IMR-90 (cell line): Measurements from ENCODE around the gene MRTFA. TPM values are rescaled to one million over a fixed set of nuclear protein-coding genes. Genes with fewer than 3 reads are reported as not detected.

Experiments used
- ATAC-seq: fragments of 200-7000 bp; cut with Tn5 transposase; 2 replicates; pipeline ENCODE4 v1.9.1; 2020; ENCODE audit warnings: low read depth, mild to moderate bottlenecking, moderate library complexity
- BruUV-seq: library from RNA; stranded (reverse); fragments of 400-500 nt; replicated peaks from 2 replicates; lab custom pipeline; 2021; lab: Mats Ljungman, UMichigan
- CTCF ChIA-PET: fragments of 300-600 bp; formaldehyde crosslinking; extraction: SDS; loops from one replicate; lab custom pipeline; 2021; ENCODE audit warnings: antibody characterized with exemption; lab: Yijun Ruan, JAX
- POLR2A ChIA-PET: fragments of 300-600 bp; sonication (Branson Sonifier 250); formaldehyde crosslinking; loops from one replicate; lab custom pipeline; 2022; ENCODE audit warnings: antibody characterized with exemption; ENCODE audit not compliant: unreplicated experiment; lab: Charles Lee
- DNase-seq: peaks from one replicate; pipeline ENCODE4 v3.0.0; 2013
- H2AFZ ChIP-seq: replicated peaks from 2 replicates; pipeline ENCODE3; 2013; ENCODE audit warnings: low read length, mild to moderate bottlenecking; ENCODE audit not compliant: poor library complexity
- H2AK5ac ChIP-seq: 2 replicates; pipeline ENCODE4 v1.6.1; 2013; ENCODE audit warnings: low read depth, low read length, inconsistent platforms
- H2AK9ac ChIP-seq: replicated peaks from 2 replicates; pipeline ENCODE3; 2013; ENCODE audit warnings: mild to moderate bottlenecking, low read depth, low read length, moderate library complexity; ENCODE audit not compliant: poor library complexity
- H2BK120ac ChIP-seq: 2 replicates; pipeline ENCODE4 v1.6.1; 2013; ENCODE audit warnings: low read depth, low read length, inconsistent platforms
- H2BK15ac ChIP-seq: 3 replicates; pipeline ENCODE4 v1.6.1; 2013; ENCODE audit warnings: low read depth, low read length, inconsistent platforms
- H2BK20ac ChIP-seq: 2 replicates; pipeline ENCODE4 v1.6.1; 2013; ENCODE audit warnings: low read depth, mild to moderate bottlenecking, inconsistent platforms, low read length, moderate library complexity
- H2BK5ac ChIP-seq: 2 replicates; pipeline ENCODE4 v1.6.1; 2013; ENCODE audit warnings: mild to moderate bottlenecking, low read depth, low read length, inconsistent platforms; ENCODE audit not compliant: poor library complexity, severe bottlenecking
- H3K14ac ChIP-seq: replicated peaks from 2 replicates; pipeline ENCODE4 v1.6.1; 2013; ENCODE audit warnings: low read depth, low read length, inconsistent platforms
- H3K18ac ChIP-seq: 2 replicates; pipeline ENCODE4 v1.6.1; 2013; ENCODE audit warnings: low read depth, low read length, control low read depth
- H3K23ac ChIP-seq: 2 replicates; pipeline ENCODE4 v1.6.1; 2013; ENCODE audit warnings: low read depth, low read length, inconsistent platforms
- H3K27ac ChIP-seq: 2 replicates; pipeline ENCODE4 v1.5.1; 2013; ENCODE audit warnings: mild to moderate bottlenecking, control low read depth, low read length; ENCODE audit not compliant: insufficient read depth
- H3K27me3 ChIP-seq: 2 replicates; pipeline ENCODE4 v1.6.1; 2013; ENCODE audit warnings: low read length; ENCODE audit not compliant: control insufficient read depth, insufficient read depth
- H3K36me3 ChIP-seq: 2 replicates; pipeline ENCODE4 v1.6.1; 2013; ENCODE audit warnings: low read length, mixed read lengths; ENCODE audit not compliant: control insufficient read depth, insufficient read depth
- H3K4ac ChIP-seq: 2 replicates; pipeline ENCODE4 v1.6.1; 2013; ENCODE audit warnings: low read depth, low read length, inconsistent platforms
- H3K4me1 ChIP-seq: 2 replicates; pipeline ENCODE4 v1.6.1; 2013; ENCODE audit warnings: low read length, mixed read lengths; ENCODE audit not compliant: control insufficient read depth, insufficient read depth
- H3K4me2 ChIP-seq: 2 replicates; pipeline ENCODE4 v1.6.1; 2013; ENCODE audit warnings: low read depth, mild to moderate bottlenecking, control low read depth, low read length, moderate library complexity
- H3K4me3 ChIP-seq: 2 replicates; pipeline ENCODE4 v1.5.1; 2013; ENCODE audit warnings: low read depth, mild to moderate bottlenecking, control low read depth, low read length, moderate library complexity; ENCODE audit not compliant: insufficient read depth
- H3K56ac ChIP-seq: 2 replicates; pipeline ENCODE4 v1.6.1; 2013; ENCODE audit warnings: low read length, inconsistent platforms; ENCODE audit not compliant: insufficient read depth; ENCODE audit errors: extremely low read depth
- H3K79me1 ChIP-seq, 2 experiments: 2 replicates each; pipeline ENCODE4 v1.6.1; 2013; ENCODE audit warnings: low read length in 2 of 2, inconsistent platforms in 1 of 2, low read depth in 1 of 2
- H3K9ac ChIP-seq: 2 replicates; pipeline ENCODE4 v1.6.1; 2013; ENCODE audit warnings: low read depth, low read length, control low read depth
- H3K9me1 ChIP-seq: 2 replicates; pipeline ENCODE4 v1.6.1; 2013; ENCODE audit warnings: low read length, inconsistent platforms; ENCODE audit not compliant: insufficient read depth
- H3K9me3 ChIP-seq: 2 replicates; pipeline ENCODE4 v1.6.1; 2013; ENCODE audit warnings: low read length; ENCODE audit not compliant: control insufficient read depth, insufficient read depth
- H4K20me1 ChIP-seq: 2 replicates; pipeline ENCODE4 v1.6.1; 2013; ENCODE audit warnings: low read length, inconsistent platforms; ENCODE audit not compliant: insufficient read depth
- H4K5ac ChIP-seq: 2 replicates; pipeline ENCODE4 v1.6.1; 2013; ENCODE audit warnings: mild to moderate bottlenecking, low read depth, low read length, control low read depth
- H4K8ac ChIP-seq, 2 experiments: 2 replicates each; pipeline ENCODE4 v1.6.1; 2013; ENCODE audit warnings: low read depth in 2 of 2, low read length in 2 of 2, control low read depth in 1 of 2, inconsistent platforms in 1 of 2
- H4K91ac ChIP-seq: 2 replicates; pipeline ENCODE4 v1.6.1; 2013; ENCODE audit warnings: low read depth, low read length, inconsistent platforms; ENCODE audit not compliant: insufficient read depth
- BHLHE40 ChIP-seq: fragments of 150-350 bp; IDR thresholded peaks from 2 replicates; pipeline ENCODE4 v1.6.1; 2016; ENCODE audit warnings: mild to moderate bottlenecking, low read depth, low read length
- CEBPB ChIP-seq: IDR thresholded peaks from 2 replicates; pipeline ENCODE4 v1.6.1; 2012; ENCODE audit warnings: low read depth, low read length, improper control_type of control experiment
- CHD1 ChIP-seq: IDR thresholded peaks from 2 replicates; pipeline ENCODE4 v1.6.1; 2012; ENCODE audit warnings: low read depth, low read length, improper control_type of control experiment
- CTCF ChIP-seq: conservative IDR thresholded peaks from 2 replicates; pipeline ENCODE4 v1.5.1; 2012; ENCODE audit warnings: mild to moderate bottlenecking, low read depth, low read length, improper control_type of control experiment
- MAFK ChIP-seq: IDR thresholded peaks from 2 replicates; pipeline ENCODE4 v1.6.1; 2012; ENCODE audit warnings: low read depth, low read length, improper control_type of control experiment
- MAZ ChIP-seq: IDR thresholded peaks from 2 replicates; pipeline ENCODE4 v1.6.1; 2012; ENCODE audit warnings: low read depth, mild to moderate bottlenecking, low read length, improper control_type of control experiment, moderate library complexity, borderline replicate concordance
- NFE2L2 ChIP-seq: fragments of 150-350 bp; IDR thresholded peaks from 2 replicates; pipeline ENCODE4 v1.6.1; 2016; ENCODE audit warnings: low read depth, mild to moderate bottlenecking, low read length
- POLR2A ChIP-seq: IDR thresholded peaks from 2 replicates; pipeline ENCODE4 v1.6.1; 2012; ENCODE audit warnings: mild to moderate bottlenecking, low read depth, low read length
- RAD21 ChIP-seq: IDR thresholded peaks from 2 replicates; pipeline ENCODE4 v1.6.1; 2012; ENCODE audit warnings: low read length, improper control_type of control experiment
- RCOR1 ChIP-seq: IDR thresholded peaks from 2 replicates; pipeline ENCODE4 v1.6.1; 2012; ENCODE audit warnings: mild to moderate bottlenecking, low read length, improper control_type of control experiment; ENCODE audit not compliant: insufficient replicate concordance
- RFX5 ChIP-seq: IDR thresholded peaks from 2 replicates; pipeline ENCODE4 v1.8.0; 2012; ENCODE audit warnings: low read depth, mild to moderate bottlenecking, low read length, moderate library complexity
- SMC3 ChIP-seq: fragments of 150-350 bp; IDR thresholded peaks from 2 replicates; pipeline ENCODE4 v1.6.1; 2016; ENCODE audit warnings: low read depth, mild to moderate bottlenecking, antibody characterized with exemption, low read length, moderate library complexity
- WGBS, 2 experiments: methylation state at CpG; one replicate each; pipeline versions ENCODE4 v1.1.5 to v1.1.7; 2013; ENCODE audit warnings: missing lambda C conversion rate in 2 of 2; ENCODE audit not compliant: insufficient read length in 1 of 2; ENCODE audit errors: extremely low coverage in 2 of 2; 5-methylcytosine and 5-hydroxymethylcytosine counted together
- dilution Hi-C: fragments of 300-500 bp; cut with HindIII; formaldehyde crosslinking; loops from one replicate; pipeline ENCODE4 v1.14.3; 2018; ENCODE audit warnings: low sequenced_read_pairs; ENCODE audit not compliant: unreplicated experiment
- in situ Hi-C: fragments of 300-500 bp; cut with MboI; formaldehyde crosslinking; loops from 3 replicates; pipeline ENCODE4 v1.14.3; 2019; ENCODE audit warnings: low sequenced_read_pairs, inconsistent platforms, mixed read lengths
- intact Hi-C: fragments of 100-400 bp; cut with micrococcal nuclease; formaldehyde crosslinking; loops from 2 replicates; pipeline ENCODE4 v1.10.0; 2022
- polyA plus RNA-seq, 3 experiments: library from polyadenylated mRNA; depleted of rRNA; stranded (reverse); fragments of >200 nt; gene quantifications; 2 replicates each; pipeline ENCODE4 v1.2.3, GENCODE V29; 2012; ENCODE audit warnings: low replicate concordance in 1 of 3
- total RNA-seq: library from RNA; depleted of rRNA; stranded (reverse); fragments of >200 nt; gene quantifications from 2 replicates; pipeline ENCODE4 v1.2.3, GENCODE V29; 2012
- TF ChIP-seq, protein P1 (sequence below): fragments of 150-350 bp; IDR thresholded peaks from 2 replicates; pipeline ENCODE4 v1.6.1; 2016; ENCODE audit warnings: low read depth, mild to moderate bottlenecking, low read length, moderate library complexity, borderline replicate concordance

MRTFA gene
- total and polyA plus RNA-seq, 2 of the 4 experiments (the other 2 are of a cell fraction): 12.5 to 17.2 TPM

DNA sequence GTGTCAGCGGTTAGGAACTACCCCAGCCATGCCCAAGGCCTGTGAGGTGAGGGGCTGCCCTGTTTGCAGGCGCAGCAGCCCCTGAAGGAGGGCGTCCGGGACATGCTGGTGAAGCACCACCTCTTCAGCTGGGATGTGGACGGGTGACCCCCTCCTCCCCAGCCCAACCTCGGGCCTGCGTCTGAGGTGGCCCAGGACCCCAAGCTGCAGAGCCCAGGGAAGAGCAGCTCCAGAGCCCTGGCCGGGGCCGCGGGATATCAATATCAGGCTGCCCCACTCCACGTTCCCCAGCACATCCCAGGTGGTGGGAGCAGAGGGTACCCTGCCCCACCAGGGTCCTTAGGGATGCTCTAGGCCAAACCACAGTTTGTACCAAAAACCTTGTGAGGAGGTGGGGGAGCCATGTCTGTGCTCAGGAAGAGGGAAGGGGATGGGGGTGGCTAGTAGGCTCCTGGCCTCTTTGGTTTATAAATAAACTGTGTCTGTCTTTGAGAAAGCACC, 226.9 kb downstream of the MRTFA start:
- H2BK20ac ChIP-seq: no peak overlapping the region
- H3K9me3 ChIP-seq: no peaks in the 10 kb centered on the region
- dilution Hi-C loops (no loop called here), in situ Hi-C loops (no loop called here), intact Hi-C loops (no loop called here)
- H2AK9ac ChIP-seq: no peak overlapping the region
- no peak overlapping the region for H4K8ac ChIP-seq
- no peak overlapping the region for H3K27ac ChIP-seq
- no peak overlapping the region for H3K4me2 ChIP-seq
- H3K9me1 ChIP-seq: peaks cover 9% of the 10 kb centered on the region; the same call in 1 of the 2 replicates
- no peak overlapping the region for H3K14ac ChIP-seq
- H2AFZ ChIP-seq: no peak overlapping the region
- H3K79me1 ChIP-seq: peaks cover 14 to 45% of the 10 kb centered on the region in 2 experiments
- DNase-seq (no peak), ATAC-seq (no peak)
- no peak overlapping the region for H3K4me3 ChIP-seq
- H2BK15ac ChIP-seq: no peak overlapping the region
- CTCF ChIA-PET: no interaction called here
- no peak overlapping the region for H3K23ac ChIP-seq
- H4K5ac ChIP-seq: no peak overlapping the region
- no peaks in the 10 kb centered on the region for H3K27me3 ChIP-seq
- no peak overlapping the region for H2BK5ac ChIP-seq
- H4K20me1 ChIP-seq: peaks cover 23% of the 10 kb centered on the region
- no peak overlapping the region for H3K56ac ChIP-seq
- peaks cover 71% of the 10 kb centered on the region for H3K36me3 ChIP-seq
- H2BK120ac ChIP-seq: no peak overlapping the region
- BruUV-seq: no TSS peak
- H3K4me1 ChIP-seq: peaks cover 3% of the 10 kb centered on the region; the same call in 1 of the 2 replicates
- no peak overlapping the region for H3K9ac ChIP-seq
- H3K18ac ChIP-seq: no peak overlapping the region
- TF ChIP-seq SMC3: no peak
- no peak for TF ChIP-seq BHLHE40
- no peak for TF ChIP-seq MAZ
- TF ChIP-seq RAD21: no peak
- no peak for TF ChIP-seq NFE2L2
- TF ChIP-seq, protein P1, sequence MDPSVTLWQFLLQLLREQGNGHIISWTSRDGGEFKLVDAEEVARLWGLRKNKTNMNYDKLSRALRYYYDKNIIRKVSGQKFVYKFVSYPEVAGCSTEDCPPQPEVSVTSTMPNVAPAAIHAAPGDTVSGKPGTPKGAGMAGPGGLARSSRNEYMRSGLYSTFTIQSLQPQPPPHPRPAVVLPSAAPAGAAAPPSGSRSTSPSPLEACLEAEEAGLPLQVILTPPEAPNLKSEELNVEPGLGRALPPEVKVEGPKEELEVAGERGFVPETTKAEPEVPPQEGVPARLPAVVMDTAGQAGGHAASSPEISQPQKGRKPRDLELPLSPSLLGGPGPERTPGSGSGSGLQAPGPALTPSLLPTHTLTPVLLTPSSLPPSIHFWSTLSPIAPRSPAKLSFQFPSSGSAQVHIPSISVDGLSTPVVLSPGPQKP: no peak
- no peak for TF ChIP-seq RCOR1
- TF ChIP-seq RFX5: no peak
- TF ChIP-seq CEBPB: no peak
- no peak for TF ChIP-seq CHD1
- no peak for TF ChIP-seq CTCF
- TF ChIP-seq POLR2A: no peak
- TF ChIP-seq MAFK: no peak
- no peak overlapping the region for H2AK5ac ChIP-seq
- no peak overlapping the region for H3K4ac ChIP-seq
- POLR2A ChIA-PET: no interaction called here
- WGBS, 2 experiments: 100% methylated on average over 3 of the region's 11 CpGs; no CpG with 5 or more reads in 1 of the 2 experiments
- no peak overlapping the region for H4K91ac ChIP-seq
